Stomach (tissue), 4 donors: ENCODE measurements around the gene TBPL1.

Experiments
- EP300 ChIP-seq: sonication (generic); formaldehyde crosslinking; IDR thresholded peaks from one replicate; pipeline ENCODE4 v1.6.1; 2017; ENCODE audit warnings: antibody characterized with exemption
- POLR2AphosphoS5 ChIP-seq, 3 donors: sonication (generic); formaldehyde crosslinking; IDR thresholded peaks; one replicate each; pipeline ENCODE4 v1.6.1; 2016; ENCODE audit warnings: antibody characterized with exemption in 3 of 3
- TF ChIP-seq, protein P1 (sequence below), 7 experiments: fragments of 450-650 bp in 4 of 7; fragments of 200-600 bp in 3 of 7; sonication (generic) in 3 of 7; IDR thresholded peaks; one replicate each; pipeline ENCODE4 v1.5.1; 2016 to 2019; ENCODE audit warnings: antibody characterized with exemption in 7 of 7, control low read depth in 2 of 7, mild to moderate bottlenecking in 1 of 7

DNA sequence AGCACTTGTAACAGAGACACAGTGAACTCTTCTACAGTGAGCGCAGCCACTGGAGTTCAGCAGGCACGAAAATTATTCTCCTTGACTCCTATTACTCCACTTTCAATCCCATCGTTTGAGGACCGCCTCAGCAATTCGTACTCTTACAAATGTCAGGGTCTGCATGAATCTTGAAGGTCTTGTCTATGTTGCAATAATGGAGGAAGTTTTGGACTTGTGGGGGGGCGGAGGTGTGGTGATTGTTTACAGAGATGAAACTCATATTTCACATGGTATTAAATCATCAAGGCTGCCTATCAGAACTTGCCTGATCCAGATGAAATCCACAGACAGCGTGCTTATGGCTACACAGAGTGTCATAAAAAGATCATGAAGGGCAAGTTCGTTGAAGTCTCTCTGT, 57.4 kb downstream of the TBPL1 start:
- TF ChIP-seq, protein P1, sequence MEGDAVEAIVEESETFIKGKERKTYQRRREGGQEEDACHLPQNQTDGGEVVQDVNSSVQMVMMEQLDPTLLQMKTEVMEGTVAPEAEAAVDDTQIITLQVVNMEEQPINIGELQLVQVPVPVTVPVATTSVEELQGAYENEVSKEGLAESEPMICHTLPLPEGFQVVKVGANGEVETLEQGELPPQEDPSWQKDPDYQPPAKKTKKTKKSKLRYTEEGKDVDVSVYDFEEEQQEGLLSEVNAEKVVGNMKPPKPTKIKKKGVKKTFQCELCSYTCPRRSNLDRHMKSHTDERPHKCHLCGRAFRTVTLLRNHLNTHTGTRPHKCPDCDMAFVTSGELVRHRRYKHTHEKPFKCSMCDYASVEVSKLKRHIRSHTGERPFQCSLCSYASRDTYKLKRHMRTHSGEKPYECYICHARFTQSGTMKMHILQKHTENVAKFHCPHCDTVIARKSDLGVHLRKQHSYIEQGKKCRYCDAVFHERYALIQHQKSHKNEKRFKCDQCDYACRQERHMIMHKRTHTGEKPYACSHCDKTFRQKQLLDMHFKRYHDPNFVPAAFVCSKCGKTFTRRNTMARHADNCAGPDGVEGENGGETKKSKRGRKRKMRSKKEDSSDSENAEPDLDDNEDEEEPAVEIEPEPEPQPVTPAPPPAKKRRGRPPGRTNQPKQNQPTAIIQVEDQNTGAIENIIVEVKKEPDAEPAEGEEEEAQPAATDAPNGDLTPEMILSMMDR (IDR thresholded peaks at IDR 0.05), result no peak
- TF ChIP-seq POLR2AphosphoS5 (IDR thresholded peaks at IDR 0.05) (no peak), EP300 (no peak)
